GM04504 (cell line): Measurements from ENCODE around the gene ZBTB38.

Experiments used
- DNase-seq: peaks from one replicate; pipeline ENCODE4 v3.0.0-alpha.2; 2012; ENCODE audit warnings: low read depth

The ZBTB38 gene

DNA sequence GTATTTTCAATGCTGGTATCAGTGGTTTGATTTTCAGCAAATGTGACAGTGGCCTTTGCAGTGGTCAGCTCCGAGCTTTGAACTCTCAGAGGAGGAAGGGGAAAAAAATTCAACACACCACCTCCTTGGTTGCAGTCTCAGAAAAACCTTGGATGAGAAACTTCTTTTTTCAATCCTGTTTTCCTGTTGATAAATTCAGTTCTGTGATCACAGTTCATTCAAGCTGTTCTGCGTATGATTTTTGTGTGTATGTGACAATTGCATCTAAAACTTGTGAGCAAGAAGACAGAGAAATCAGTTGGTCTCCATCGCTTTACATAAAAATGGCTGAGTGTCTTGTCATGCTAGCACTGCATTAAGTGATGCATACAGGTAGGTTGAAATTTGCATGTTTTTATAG, 19.2 kb downstream of the ZBTB38 start:
- no peak for DNase-seq

- no peak for DNase-seq
Observed at GRCh38 chr3:141388395-141388794, 20.1 kb downstream of the ZBTB38 start.

DNA sequence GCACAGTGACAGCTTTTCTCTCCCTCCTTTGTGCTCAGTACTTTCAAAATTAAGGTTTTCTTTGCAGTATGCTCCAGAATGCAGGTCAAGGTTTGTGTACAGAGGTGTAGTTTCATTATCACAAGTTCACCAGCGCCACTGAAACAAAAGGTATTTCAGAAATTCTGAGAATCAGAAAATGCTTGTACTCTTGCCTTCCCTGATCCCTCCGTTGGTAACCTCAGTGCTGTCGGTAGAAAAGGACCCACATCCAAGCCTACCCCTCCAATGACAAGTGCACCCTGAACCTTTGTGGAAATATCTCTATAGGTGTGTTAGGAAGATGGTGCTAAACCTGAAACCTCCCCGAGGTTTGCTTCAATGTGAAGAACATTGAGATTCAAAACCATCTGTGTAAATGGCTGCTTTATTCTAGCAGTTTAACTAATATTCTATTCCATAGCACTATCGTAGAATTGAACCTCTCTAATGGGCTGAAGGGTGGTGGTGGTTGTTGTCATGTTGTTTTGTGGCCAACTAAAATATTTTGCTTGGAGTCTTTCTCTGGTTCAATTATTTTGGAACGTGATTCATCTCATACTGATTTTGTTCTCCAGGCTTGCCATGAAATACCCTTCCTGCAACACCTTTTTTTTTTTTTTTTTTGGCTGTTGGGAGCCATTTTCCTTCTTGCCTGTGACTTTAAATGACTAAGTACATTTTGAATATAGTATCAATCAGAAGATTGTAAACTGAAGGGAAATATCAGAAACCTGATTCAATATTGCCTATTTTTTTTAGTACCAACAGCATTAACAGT, 20.7 kb downstream of the ZBTB38 start:
- no peak for DNase-seq

GRCh38 chr3:141389703-141390102, 21.4 kb downstream of the ZBTB38 start:
- no peak for DNase-seq

- DNase-seq = no peak
Observed at GRCh38 chr3:141390747-141391146, 22.4 kb downstream of the ZBTB38 start.

GRCh38 chr3:141391298-141391990, 23.1 kb downstream of the ZBTB38 start:
- DNase-seq = no peak

GRCh38 chr3:141391991-141392316, 23.6 kb downstream of the ZBTB38 start:
- DNase-seq = no peak

- DNase-seq = no peak
Observed at GRCh38 chr3:141392416-141392815, 24.1 kb downstream of the ZBTB38 start.

DNA sequence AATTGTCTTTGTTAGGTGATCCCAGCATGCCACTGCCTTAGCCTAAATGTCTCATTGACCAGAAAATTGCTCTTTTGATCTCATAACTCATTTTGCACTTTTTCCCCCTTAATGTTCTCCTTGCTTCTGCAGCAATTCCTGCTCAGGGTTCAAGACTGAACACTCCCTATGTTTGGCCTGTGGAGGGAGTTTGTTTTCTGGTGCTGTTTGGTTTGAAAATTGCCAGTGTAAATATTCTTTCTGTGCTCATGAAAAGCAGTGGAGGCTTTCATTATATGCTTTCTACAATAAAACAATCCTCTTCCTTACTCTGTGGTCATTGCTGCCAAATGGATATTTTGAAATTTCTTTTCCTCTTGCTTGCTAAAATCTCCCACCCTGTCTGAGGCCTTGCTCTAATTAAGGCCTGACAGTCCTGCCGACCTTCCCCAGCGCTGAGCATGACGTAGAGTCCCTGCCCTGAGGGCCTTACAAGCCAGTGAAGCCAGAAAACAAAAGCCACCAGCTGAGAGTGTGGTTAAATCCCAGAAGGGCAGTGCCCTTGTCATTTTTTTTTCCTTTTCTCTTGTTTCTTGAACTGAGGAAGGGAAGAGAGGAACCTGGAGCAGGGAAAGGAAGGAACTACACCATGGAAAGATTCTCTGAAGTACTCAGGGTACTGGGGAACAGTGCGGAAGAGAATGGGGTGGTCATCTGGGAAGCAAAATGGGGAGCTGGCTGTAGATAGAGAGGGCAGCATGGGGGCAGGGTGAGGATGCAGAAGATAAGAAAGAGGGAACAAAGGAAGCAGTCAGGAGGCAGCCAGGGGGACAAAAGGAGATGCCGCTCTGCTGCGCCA, 24.8 kb downstream of the ZBTB38 start:
- no peak for DNase-seq

DNA sequence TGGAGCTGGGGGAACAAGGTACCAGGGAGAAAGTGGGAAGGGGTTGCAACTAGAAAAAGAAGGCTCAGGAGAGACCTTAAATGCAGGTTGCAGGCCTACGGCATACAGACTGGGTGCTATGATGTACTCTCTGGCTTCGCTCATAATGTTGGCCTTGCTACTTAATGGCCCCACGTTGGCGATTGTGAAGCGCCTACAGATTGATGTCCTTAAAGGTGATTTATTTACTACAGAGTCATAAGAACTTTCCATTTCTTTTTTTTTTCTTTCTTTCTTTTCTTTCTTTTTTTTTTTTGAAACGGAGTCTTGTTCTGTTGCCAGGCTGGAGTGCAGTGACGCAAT, 25.4 kb downstream of the ZBTB38 start:
- no peak for DNase-seq

DNA sequence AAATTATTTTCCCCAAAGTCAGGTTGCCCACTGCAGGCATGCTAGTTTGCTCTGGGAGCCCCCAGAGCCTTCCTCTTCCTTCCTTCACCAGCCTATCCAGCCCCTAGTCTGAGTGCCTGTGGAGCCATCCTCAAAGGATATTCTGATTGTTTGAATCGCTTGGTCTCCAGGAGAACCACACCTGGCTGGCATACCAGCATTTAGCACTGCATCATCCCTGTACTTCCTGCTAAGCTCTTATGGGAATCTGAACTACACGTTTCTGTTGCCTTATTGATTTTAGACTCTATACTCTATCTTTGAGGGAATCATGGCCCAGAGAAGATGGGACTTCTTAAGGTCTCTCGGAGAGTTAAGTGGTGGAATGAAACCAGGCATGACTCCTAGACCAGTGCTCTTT, 26.3 kb downstream of the ZBTB38 start:
- DNase-seq = no peak

GRCh38 chr3:141395005-141395589, 26.8 kb downstream of the ZBTB38 start:
- no peak for DNase-seq

GRCh38 chr3:141397996-141398395, 29.7 kb downstream of the ZBTB38 start:
- DNase-seq = no peak

- DNase-seq = no peak
Observed at GRCh38 chr3:141399200-141399599, 30.9 kb downstream of the ZBTB38 start.

- DNase-seq = no peak
Observed at GRCh38 chr3:141400073-141400971, 32.0 kb downstream of the ZBTB38 start.

- no peak for DNase-seq
Observed at GRCh38 chr3:141401095-141401494, 32.8 kb downstream of the ZBTB38 start.

- no peak for DNase-seq
Observed at GRCh38 chr3:141401573-141402475, 33.5 kb downstream of the ZBTB38 start.

DNA sequence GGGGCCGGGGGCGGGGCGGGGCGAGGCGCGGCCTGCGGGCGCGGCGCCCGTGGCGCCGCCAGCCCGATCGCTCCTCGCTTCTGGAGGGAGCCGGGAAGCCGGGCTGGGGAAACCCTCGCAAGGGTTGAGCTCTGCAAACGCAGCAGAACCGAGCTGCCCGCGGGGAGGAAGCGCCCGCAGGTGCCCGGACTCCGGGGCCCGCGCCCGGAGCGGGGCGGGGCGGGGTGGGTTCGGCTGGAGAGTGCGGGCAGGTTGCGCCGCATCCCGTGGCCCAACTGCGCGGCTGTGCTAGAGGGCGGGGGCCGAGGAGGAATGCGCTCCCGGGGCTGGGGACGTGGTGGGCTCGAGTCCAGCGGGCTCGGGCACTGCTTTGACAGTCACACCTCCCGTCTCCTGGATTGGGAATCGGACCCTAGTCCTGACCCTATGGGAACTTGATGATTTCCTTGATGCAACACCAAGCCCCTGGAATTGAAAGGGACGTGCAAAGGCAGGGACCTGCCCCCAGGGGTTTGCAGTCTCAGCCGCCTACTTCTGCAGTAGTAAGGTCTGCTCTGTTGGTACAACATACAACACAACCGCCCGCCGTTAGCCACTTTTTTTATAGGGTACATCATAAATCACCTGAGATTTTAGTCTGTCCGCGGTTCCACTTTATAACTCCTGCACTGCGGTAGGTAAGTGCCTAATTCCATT, 34.3 kb downstream of the ZBTB38 start:
- DNase-seq = peak; percentile 77

DNA sequence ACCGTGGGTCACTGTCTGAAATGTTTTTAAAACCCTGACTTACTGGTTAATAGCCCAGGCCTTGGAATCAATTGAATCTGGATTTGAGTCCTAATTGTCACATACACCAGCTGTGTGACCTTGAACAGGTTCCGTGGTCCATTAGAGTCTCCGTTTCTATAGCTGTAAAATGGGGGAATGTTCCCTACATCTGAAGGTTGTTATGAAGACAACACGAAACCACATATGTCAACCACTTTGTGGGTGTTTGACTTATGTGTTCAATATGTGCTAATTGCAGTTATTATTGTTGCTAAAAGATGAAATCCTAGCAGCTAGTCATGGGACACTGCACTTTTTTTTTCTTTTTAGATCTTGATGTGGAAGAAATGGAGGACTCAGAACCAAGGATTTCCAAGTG, 35.3 kb downstream of the ZBTB38 start:
- DNase-seq = no peak

GRCh38 chr3:141405025-141405424, 36.7 kb downstream of the ZBTB38 start:
- no peak for DNase-seq
